ENCODE measurements around the gene B4GALT5.

The B4GALT5 gene

DNA sequence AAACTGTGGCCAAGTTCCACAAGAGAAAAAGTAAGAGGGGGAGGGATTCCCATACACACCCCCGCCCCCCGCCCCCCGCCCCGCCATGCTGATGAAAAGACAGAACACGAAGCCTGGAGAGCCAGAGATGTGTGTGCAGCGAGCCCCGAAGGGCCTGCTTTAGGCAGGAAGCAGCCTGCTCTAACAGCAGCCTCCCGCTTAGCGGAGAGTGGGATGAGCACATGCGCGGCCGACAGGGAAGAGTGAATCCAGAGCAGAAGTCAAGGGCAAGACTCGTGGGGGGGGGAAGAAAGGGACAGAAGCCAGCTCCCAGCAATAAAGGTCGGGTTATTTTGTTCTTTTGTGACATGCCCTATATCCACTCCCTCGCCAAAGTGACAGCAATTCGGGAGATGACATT, 78.5 kb downstream of the B4GALT5 start:
- no peaks in the 10 kb centered on the region for H3K79me1 ChIP-seq (ENCODE audit: low read length)
- H3K27me3 ChIP-seq (ENCODE audit: insufficient read depth, low read length), result no peaks in the 10 kb centered on the region
- no peak overlapping the region for H3K4me2 ChIP-seq (ENCODE audit: low read length)
- H3K27ac ChIP-seq (ENCODE audit: low read depth, low read length), result no peak overlapping the region
- no peak overlapping the region for H2BK120ac ChIP-seq (ENCODE audit: insufficient read depth, low read length, poor library complexity)
- H2AK5ac ChIP-seq (ENCODE audit: low read length), result no peak overlapping the region
- no peak overlapping the region for H3K9ac ChIP-seq (ENCODE audit: low read length)
- H3K4me1 ChIP-seq (ENCODE audit: control insufficient read depth in 1 of 2, insufficient read depth in 2 of 2, low read length in 2 of 2), result peaks cover 13 to 14% of the 10 kb centered on the region in 2 experiments
- H3K36me3 ChIP-seq (ENCODE audit: control insufficient read depth in 1 of 2, insufficient read depth in 2 of 2, low read length in 2 of 2), result peaks cover 16 to 31% of the 10 kb centered on the region in 2 experiments
- H2BK12ac ChIP-seq (ENCODE audit: low read length), result no peak overlapping the region
- H2AFZ ChIP-seq (ENCODE audit: insufficient read depth, low read length, poor library complexity), result no peak overlapping the region
- H3K18ac ChIP-seq (ENCODE audit: low read length), result no peak overlapping the region
- H3K9me3 ChIP-seq (ENCODE audit: insufficient read depth, low read depth, low read length), result no peaks in the 10 kb centered on the region
- H4K12ac ChIP-seq (ENCODE audit: low read depth, low read length), result no peak overlapping the region
- no peak overlapping the region for H4K8ac ChIP-seq (ENCODE audit: low read depth, low read length)
- H3K23ac ChIP-seq (ENCODE audit: low read length), result no peak overlapping the region
- no peak overlapping the region for H2BK5ac ChIP-seq (ENCODE audit: low read depth, low read length, poor library complexity)
- H3K14ac ChIP-seq (ENCODE audit: low read length), result no peak overlapping the region
- no peak overlapping the region for H3K4me3 ChIP-seq (ENCODE audit: low read depth, low read length)
- no peak for DNase-seq
- no peak overlapping the region for H4K91ac ChIP-seq (ENCODE audit: low read depth, low read length)
- WGBS (ENCODE audit: extremely low coverage, insufficient coverage, insufficient read length), result no CpG with 5 or more reads among the region's 16 CpGs
- no peaks in the 10 kb centered on the region for H3K79me2 ChIP-seq (ENCODE audit: control insufficient read depth, insufficient read depth, low read length, poor library complexity)
- no peak overlapping the region for H3K4ac ChIP-seq (ENCODE audit: low read depth, low read length)

DNA sequence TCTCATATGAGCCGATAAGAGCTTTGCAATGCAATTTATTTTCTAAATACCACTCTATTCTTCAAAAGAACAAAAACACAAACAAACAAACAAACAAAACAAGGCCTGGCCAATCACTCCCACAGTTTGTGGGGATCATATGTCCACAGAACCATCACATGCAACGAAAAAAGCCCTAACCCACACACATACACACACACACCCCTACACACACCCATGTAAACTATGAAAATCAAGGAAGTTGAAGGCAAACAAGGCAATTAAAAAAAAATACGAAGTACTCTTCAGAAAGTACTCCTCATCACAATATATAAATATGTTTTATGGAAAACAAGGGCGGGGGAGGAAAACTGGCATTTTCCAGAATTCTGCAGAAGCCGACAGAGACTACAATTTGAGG, 79.6 kb downstream of the B4GALT5 start:
- H3K79me1 ChIP-seq (ENCODE audit: low read length), result no peaks in the 10 kb centered on the region
- no peaks in the 10 kb centered on the region for H3K9me3 ChIP-seq (ENCODE audit: insufficient read depth, low read depth, low read length)
- H3K4ac ChIP-seq (ENCODE audit: low read depth, low read length), result no peak overlapping the region
- no peak overlapping the region for H3K4me2 ChIP-seq (ENCODE audit: low read length)
- peaks cover 16 to 23% of the 10 kb centered on the region in 2 experiments for H3K36me3 ChIP-seq (ENCODE audit: control insufficient read depth in 1 of 2, insufficient read depth in 2 of 2, low read length in 2 of 2)
- no peak overlapping the region for H4K8ac ChIP-seq (ENCODE audit: low read depth, low read length)
- H4K91ac ChIP-seq (ENCODE audit: low read depth, low read length), result no peak overlapping the region
- no peak overlapping the region for H3K27ac ChIP-seq (ENCODE audit: low read depth, low read length)
- H3K23ac ChIP-seq (ENCODE audit: low read length), result no peak overlapping the region
- H3K18ac ChIP-seq (ENCODE audit: low read length), result no peak overlapping the region
- H2BK12ac ChIP-seq (ENCODE audit: low read length), result no peak overlapping the region
- H3K27me3 ChIP-seq (ENCODE audit: insufficient read depth, low read length), result no peaks in the 10 kb centered on the region
- H2BK5ac ChIP-seq (ENCODE audit: low read depth, low read length, poor library complexity), result no peak overlapping the region
- peaks cover 13 to 14% of the 10 kb centered on the region in 2 experiments for H3K4me1 ChIP-seq (ENCODE audit: control insufficient read depth in 1 of 2, insufficient read depth in 2 of 2, low read length in 2 of 2)
- H3K4me3 ChIP-seq (ENCODE audit: low read depth, low read length), result no peak overlapping the region
- no peak overlapping the region for H3K9ac ChIP-seq (ENCODE audit: low read length)
- H4K12ac ChIP-seq (ENCODE audit: low read depth, low read length), result no peak overlapping the region
- no peak overlapping the region for H2AK5ac ChIP-seq (ENCODE audit: low read length)
- H3K14ac ChIP-seq (ENCODE audit: low read length), result no peak overlapping the region
- H2BK120ac ChIP-seq (ENCODE audit: insufficient read depth, low read length, poor library complexity), result no peak overlapping the region
- WGBS (ENCODE audit: extremely low coverage, insufficient coverage, insufficient read length), result no CpG with 5 or more reads among the region's 5 CpGs
- no peak overlapping the region for H2AFZ ChIP-seq (ENCODE audit: insufficient read depth, low read length, poor library complexity)
- H3K79me2 ChIP-seq (ENCODE audit: control insufficient read depth, insufficient read depth, low read length, poor library complexity), result no peaks in the 10 kb centered on the region
- DNase-seq, result no peak

DNA sequence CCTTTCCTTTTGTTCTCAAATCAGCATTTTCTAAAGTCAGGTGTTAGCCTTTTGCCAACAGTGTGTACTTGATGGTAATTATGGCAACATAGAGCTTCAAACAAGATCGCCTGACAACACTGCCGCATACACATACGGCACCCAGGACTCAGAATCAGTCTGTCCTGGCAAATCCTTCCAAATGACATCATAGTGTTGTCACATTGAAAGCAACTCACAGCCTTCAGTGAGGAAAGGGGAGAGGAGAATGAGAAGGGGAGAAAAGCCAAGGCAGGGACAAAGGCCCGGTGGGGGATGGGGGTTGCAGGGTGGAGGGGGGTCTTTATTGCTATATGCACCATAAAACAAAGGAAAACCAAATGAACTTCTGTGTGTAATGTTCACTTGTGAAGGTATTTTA, 80.0 kb downstream of the B4GALT5 start:
- H3K9ac ChIP-seq (ENCODE audit: low read length), result no peak overlapping the region
- H2AFZ ChIP-seq (ENCODE audit: insufficient read depth, low read length, poor library complexity), result no peak overlapping the region
- no peak overlapping the region for H3K4me2 ChIP-seq (ENCODE audit: low read length)
- H3K79me2 ChIP-seq (ENCODE audit: control insufficient read depth, insufficient read depth, low read length, poor library complexity), result no peaks in the 10 kb centered on the region
- no peak overlapping the region for H3K18ac ChIP-seq (ENCODE audit: low read length)
- DNase-seq, result no peak
- H4K91ac ChIP-seq (ENCODE audit: low read depth, low read length), result no peak overlapping the region
- no peaks in the 10 kb centered on the region for H3K9me3 ChIP-seq (ENCODE audit: insufficient read depth, low read depth, low read length)
- H4K8ac ChIP-seq (ENCODE audit: low read depth, low read length), result no peak overlapping the region
- H2BK12ac ChIP-seq (ENCODE audit: low read length), result no peak overlapping the region
- H3K36me3 ChIP-seq (ENCODE audit: control insufficient read depth in 1 of 2, insufficient read depth in 2 of 2, low read length in 2 of 2), result peaks cover 16 to 23% of the 10 kb centered on the region in 2 experiments
- no peak overlapping the region for H3K23ac ChIP-seq (ENCODE audit: low read length)
- peaks cover 13 to 14% of the 10 kb centered on the region in 2 experiments for H3K4me1 ChIP-seq (ENCODE audit: control insufficient read depth in 1 of 2, insufficient read depth in 2 of 2, low read length in 2 of 2)
- no peaks in the 10 kb centered on the region for H3K27me3 ChIP-seq (ENCODE audit: insufficient read depth, low read length)
- no peak overlapping the region for H2AK5ac ChIP-seq (ENCODE audit: low read length)
- H3K14ac ChIP-seq (ENCODE audit: low read length), result no peak overlapping the region
- no peak overlapping the region for H2BK120ac ChIP-seq (ENCODE audit: insufficient read depth, low read length, poor library complexity)
- no CpG with 5 or more reads among the region's 4 CpGs for WGBS (ENCODE audit: extremely low coverage, insufficient coverage, insufficient read length)
- H3K27ac ChIP-seq (ENCODE audit: low read depth, low read length), result no peak overlapping the region
- H3K4ac ChIP-seq (ENCODE audit: low read depth, low read length), result no peak overlapping the region
- H3K79me1 ChIP-seq (ENCODE audit: low read length), result no peaks in the 10 kb centered on the region
- no peak overlapping the region for H2BK5ac ChIP-seq (ENCODE audit: low read depth, low read length, poor library complexity)
- no peak overlapping the region for H4K12ac ChIP-seq (ENCODE audit: low read depth, low read length)
- no peak overlapping the region for H3K4me3 ChIP-seq (ENCODE audit: low read depth, low read length)

DNA sequence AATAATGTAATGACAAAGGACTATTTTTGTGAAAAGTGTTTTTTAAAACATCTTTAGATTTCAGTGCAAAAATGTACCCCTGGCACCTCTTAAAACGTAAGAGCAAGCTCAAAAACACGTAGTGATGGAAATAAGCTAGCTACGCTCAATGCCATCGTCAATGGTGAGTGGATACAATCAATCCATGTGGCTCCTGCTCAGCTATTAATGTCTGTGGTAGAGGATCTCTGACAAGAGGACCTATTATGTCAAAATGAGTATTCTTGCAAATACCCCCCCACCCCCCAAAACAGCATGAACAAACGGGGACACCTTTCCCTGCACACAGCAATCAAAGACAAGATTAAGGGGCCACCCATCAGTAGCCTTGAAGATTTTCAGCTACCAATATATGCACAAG, 80.7 kb downstream of the B4GALT5 start:
- Histone ChIP-seq H2AK5ac (ENCODE audit: low read length) (no peak overlapping the region), H3K4me3 (ENCODE audit: low read depth, low read length) (no peak overlapping the region), H3K23ac (ENCODE audit: low read length) (no peak overlapping the region), H3K9ac (ENCODE audit: low read length) (no peak overlapping the region), H3K14ac (ENCODE audit: low read length) (no peak overlapping the region), H3K4me1 (ENCODE audit: control insufficient read depth in 1 of 2, insufficient read depth in 2 of 2, low read length in 2 of 2) (peaks cover 13 to 14% of the 10 kb centered on the region in 2 experiments), H3K9me3 (ENCODE audit: insufficient read depth, low read depth, low read length) (no peaks in the 10 kb centered on the region), H4K91ac (ENCODE audit: low read depth, low read length) (no peak overlapping the region), H3K4me2 (ENCODE audit: low read length) (no peak overlapping the region), H2BK12ac (ENCODE audit: low read length) (no peak overlapping the region), H3K79me2 (ENCODE audit: control insufficient read depth, insufficient read depth, low read length, poor library complexity) (no peaks in the 10 kb centered on the region), H2AFZ (ENCODE audit: insufficient read depth, low read length, poor library complexity) (no peak overlapping the region), H4K8ac (ENCODE audit: low read depth, low read length) (no peak overlapping the region), H3K18ac (ENCODE audit: low read length) (no peak overlapping the region), H3K36me3 (ENCODE audit: control insufficient read depth in 1 of 2, insufficient read depth in 2 of 2, low read length in 2 of 2) (peaks cover 15 to 22% of the 10 kb centered on the region in 2 experiments), H3K4ac (ENCODE audit: low read depth, low read length) (no peak overlapping the region), H3K27me3 (ENCODE audit: insufficient read depth, low read length) (no peaks in the 10 kb centered on the region), H2BK120ac (ENCODE audit: insufficient read depth, low read length, poor library complexity) (no peak overlapping the region), H4K12ac (ENCODE audit: low read depth, low read length) (no peak overlapping the region), H3K79me1 (ENCODE audit: low read length) (no peaks in the 10 kb centered on the region), H2BK5ac (ENCODE audit: low read depth, low read length, poor library complexity) (no peak overlapping the region), H3K27ac (ENCODE audit: low read depth, low read length) (no peak overlapping the region)
- WGBS (ENCODE audit: extremely low coverage, insufficient coverage, insufficient read length), result no CpG with 5 or more reads among the region's 5 CpGs
- DNase-seq, result no peak
